Activated CD4-positive, CD25-positive, alpha-beta regulatory T cell treated with anti-CD3 and anti-CD28 coated beads, Interleukin-2, amount 50 U/mL, for 72 hours (primary cell): Measurements from ENCODE around the gene GAK.

Experiments
- DNase-seq: peaks from one replicate; pipeline ENCODE4 v3.0.0; 2021

The GAK gene

DNA sequence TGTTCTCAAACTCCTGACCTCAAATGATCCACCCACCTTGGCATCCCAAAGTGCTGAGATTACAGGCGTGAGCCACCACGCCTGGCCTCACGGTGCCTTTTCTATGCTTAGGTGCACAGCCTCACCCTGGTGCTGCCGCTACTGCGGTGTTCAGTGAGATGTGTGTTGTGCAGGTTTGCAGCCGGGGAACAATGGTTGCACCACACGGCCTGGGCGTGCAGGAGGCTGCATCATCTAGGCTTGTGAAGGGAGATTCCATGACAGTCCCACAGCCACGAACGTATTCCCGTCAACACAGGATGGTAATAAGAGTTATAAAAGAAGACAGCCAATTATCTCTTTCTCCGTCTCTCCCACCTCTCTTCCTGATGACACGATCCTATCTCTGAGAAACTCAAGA lies 128.2 kb downstream of the GAK start:
- DNase-seq: no peak

DNA sequence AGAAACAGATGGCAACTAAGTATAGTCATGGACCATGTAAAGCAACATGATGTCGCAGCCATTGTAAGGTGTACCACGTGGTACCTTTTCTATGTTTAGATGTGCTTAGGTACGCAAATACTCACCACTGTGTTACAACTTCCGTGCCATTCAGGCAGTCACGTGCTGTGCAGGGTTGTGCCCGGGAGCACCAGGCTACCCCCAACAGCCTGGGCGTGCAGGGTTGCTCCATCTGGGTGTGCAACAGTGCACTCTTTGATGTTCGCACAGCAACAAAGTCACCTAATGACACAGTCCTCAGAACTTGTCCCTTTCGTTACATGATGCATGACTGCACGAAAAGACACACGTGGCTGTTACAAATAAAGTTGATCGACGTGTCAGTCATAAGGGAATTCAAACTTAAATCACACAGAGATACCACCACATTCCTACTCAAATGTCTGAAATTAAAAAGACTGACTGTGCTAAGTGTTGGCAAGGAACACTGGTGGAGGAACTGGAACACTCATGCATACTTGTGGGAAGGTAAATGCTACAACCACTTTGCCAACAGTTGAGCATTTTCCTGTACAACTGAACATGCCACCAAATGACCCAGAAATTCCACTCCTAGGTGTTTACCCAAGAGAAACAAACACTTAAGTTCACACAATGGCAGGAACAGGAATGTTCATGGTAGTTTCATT lies 130.5 kb downstream of the GAK start:
- no peak for DNase-seq
